Osteocyte (in vitro differentiated cells): ENCODE data around the gene RIPK1. TPM values are rescaled to one million over a fixed set of nuclear protein-coding genes. Genes with fewer than 3 reads are reported as not detected.

Experiments
- DNase-seq: peaks from one replicate; pipeline ENCODE4 v3.0.0; 2021; ENCODE audit warnings: mixed read lengths; ENCODE audit not compliant: unreplicated experiment; ENCODE audit errors: extremely low spot score
- H3K27ac Mint-ChIP-seq: one replicate; pipeline ENCODE4 v1.8.0; 2021; ENCODE audit warnings: mild to moderate bottlenecking, mixed read lengths; ENCODE audit not compliant: unreplicated experiment
- H3K27me3 Mint-ChIP-seq: one replicate; pipeline ENCODE4 v1.8.0; 2021; ENCODE audit warnings: mixed read lengths; ENCODE audit not compliant: unreplicated experiment
- H3K36me3 Mint-ChIP-seq: one replicate; pipeline ENCODE4 v1.8.0; 2021; ENCODE audit warnings: mixed read lengths; ENCODE audit not compliant: unreplicated experiment
- H3K4me1 Mint-ChIP-seq: one replicate; pipeline ENCODE4 v1.8.0; 2021; ENCODE audit warnings: mixed read lengths; ENCODE audit not compliant: unreplicated experiment
- H3K4me3 Mint-ChIP-seq: one replicate; pipeline ENCODE4 v1.8.0; 2021; ENCODE audit warnings: mild to moderate bottlenecking, moderate library complexity, mixed read lengths; ENCODE audit not compliant: unreplicated experiment
- H3K9me3 Mint-ChIP-seq: one replicate; pipeline ENCODE4 v1.8.0; 2021; ENCODE audit warnings: mixed read lengths; ENCODE audit not compliant: unreplicated experiment
- CTCF ChIP-seq: fragments of 200-600 bp; sonication (generic); IDR thresholded peaks from 2 replicates; pipeline ENCODE4 v1.5.0; 2021; ENCODE audit warnings: antibody characterized with exemption, mild to moderate bottlenecking, moderate library complexity
- total RNA-seq: library from RNA; stranded (reverse); gene quantifications from 2 replicates; pipeline ENCODE4 v1.2.1, GENCODE V29; 2021

RIPK1 gene
- total RNA-seq, 1 donor from 2014 or later: 28.1 TPM

DNA sequence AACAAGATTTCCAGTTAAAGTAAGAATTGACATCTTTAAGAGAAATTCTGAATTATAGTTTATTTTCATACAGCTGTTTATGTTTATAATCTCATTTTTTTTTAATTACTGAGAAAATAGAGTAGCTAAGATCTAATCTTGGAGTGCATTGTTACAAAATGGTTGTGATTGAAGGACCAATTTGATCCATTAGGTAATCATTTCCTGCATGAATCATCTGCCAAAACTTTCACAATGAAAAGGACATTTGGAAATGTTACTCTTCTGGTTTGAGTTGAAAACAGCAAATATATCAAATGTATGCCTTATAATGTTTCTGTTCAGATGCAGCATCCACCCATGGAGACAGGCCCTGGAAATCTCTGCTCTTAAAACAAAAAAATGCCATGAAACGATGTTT is 70.0 kb downstream of the RIPK1 start:
- Mint-ChIP-seq H3K4me3 (no peak overlapping the region), H3K4me1 (peaks cover 14% of the 10 kb centered on the region), H3K36me3 (peaks cover 38% of the 10 kb centered on the region), H3K27me3 (no peaks in the 10 kb centered on the region), H3K27ac (no peak overlapping the region), H3K9me3 (no peaks in the 10 kb centered on the region)
- DNase-seq: no peak
- no peak for TF ChIP-seq CTCF

DNA sequence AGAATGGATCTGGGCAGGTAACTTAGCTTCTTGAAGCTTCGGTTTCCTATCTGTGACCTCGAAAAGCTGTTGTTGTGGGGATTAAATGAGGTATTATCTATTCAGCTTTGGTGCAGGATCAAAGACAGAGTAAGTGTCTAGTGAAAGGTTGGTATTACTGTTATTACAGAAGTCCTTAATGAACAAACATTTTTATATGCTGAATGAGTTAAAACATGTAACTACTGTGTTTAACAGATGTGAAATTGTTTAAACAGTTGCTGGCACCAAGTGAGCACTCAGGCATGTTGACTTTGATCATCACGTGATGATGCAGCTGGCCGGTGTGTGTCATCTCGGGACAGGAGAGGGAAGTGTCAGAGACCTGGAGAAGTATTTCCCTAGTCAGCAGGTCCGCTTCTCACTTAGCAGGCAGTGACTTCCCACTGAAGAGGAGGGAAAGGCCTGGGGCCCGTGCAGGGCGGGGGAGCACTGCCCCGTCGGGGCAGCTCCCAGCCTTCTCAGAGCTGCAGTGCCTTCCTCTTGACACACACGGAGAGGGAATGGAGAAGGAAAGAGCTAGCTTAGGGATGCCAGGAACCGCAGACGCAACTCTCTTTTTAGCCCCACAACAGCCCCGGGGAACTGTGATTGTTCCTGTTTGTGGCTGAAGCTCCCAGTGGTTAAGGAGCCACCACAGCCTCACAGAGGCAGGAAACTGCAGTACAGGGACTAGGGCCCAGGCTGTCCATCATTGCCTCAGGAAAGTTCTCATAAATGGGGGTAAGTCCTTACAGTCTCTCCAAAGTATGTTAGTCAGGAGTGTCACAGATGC is 71.0 kb downstream of the RIPK1 start:
- Mint-ChIP-seq H3K36me3 (peaks cover 40% of the 10 kb centered on the region), H3K27ac (peak overlapping the region; percentile 71), H3K9me3 (no peaks in the 10 kb centered on the region), H3K4me3 (no peak overlapping the region), H3K4me1 (peaks cover 14% of the 10 kb centered on the region), H3K27me3 (no peaks in the 10 kb centered on the region)
- no peak for DNase-seq
- TF ChIP-seq CTCF: no peak

GRCh38 chr6:3140201-3140600 is 71.9 kb downstream of the RIPK1 start:
- Mint-ChIP-seq H3K27ac (no peak overlapping the region), H3K4me1 (peaks cover 14% of the 10 kb centered on the region), H3K9me3 (no peaks in the 10 kb centered on the region), H3K36me3 (peaks cover 42% of the 10 kb centered on the region), H3K4me3 (no peak overlapping the region), H3K27me3 (no peaks in the 10 kb centered on the region)
- DNase-seq: no peak
- TF ChIP-seq CTCF: no peak

- DNase-seq: no peak
- Mint-ChIP-seq H3K4me3 (no peak overlapping the region), H3K36me3 (peaks cover 40% of the 10 kb centered on the region), H3K4me1 (peaks cover 14% of the 10 kb centered on the region), H3K27ac (no peak overlapping the region), H3K27me3 (no peaks in the 10 kb centered on the region), H3K9me3 (no peaks in the 10 kb centered on the region)
- no peak for TF ChIP-seq CTCF
These were observed 74.2 kb downstream of the RIPK1 start for GRCh38 chr6:3142536-3142935.

GRCh38 chr6:3143158-3143557 is 74.9 kb downstream of the RIPK1 start:
- H3K4me3 Mint-ChIP-seq: no peak overlapping the region
- H3K9me3 Mint-ChIP-seq: no peaks in the 10 kb centered on the region
- H3K27ac Mint-ChIP-seq: no peak overlapping the region
- no peaks in the 10 kb centered on the region for H3K27me3 Mint-ChIP-seq
- DNase-seq: no peak
- no peak for TF ChIP-seq CTCF
- H3K4me1 Mint-ChIP-seq: peaks cover 11% of the 10 kb centered on the region
- H3K36me3 Mint-ChIP-seq: peaks cover 36% of the 10 kb centered on the region
